Measurements from ENCODE around the gene NDUFS5. TPM values are rescaled to one million over a fixed set of nuclear protein-coding genes. Genes with fewer than 3 reads are reported as not detected.

NDUFS5 gene
- total RNA-seq, 1 donor from 2014 or later: 212 TPM

- Mint-ChIP-seq H3K9me3 (no peaks in the 10 kb centered on the region), H3K36me3 (no peaks in the 10 kb centered on the region), H3K4me3 (peak overlapping the region; percentile 87), H3K4me1 (ENCODE audit: unreplicated experiment) (peaks cover 27% of the 10 kb centered on the region), H3K27ac (no peak overlapping the region), H3K27me3 (peaks cover 55% of the 10 kb centered on the region)
- TF ChIP-seq, protein P1, sequence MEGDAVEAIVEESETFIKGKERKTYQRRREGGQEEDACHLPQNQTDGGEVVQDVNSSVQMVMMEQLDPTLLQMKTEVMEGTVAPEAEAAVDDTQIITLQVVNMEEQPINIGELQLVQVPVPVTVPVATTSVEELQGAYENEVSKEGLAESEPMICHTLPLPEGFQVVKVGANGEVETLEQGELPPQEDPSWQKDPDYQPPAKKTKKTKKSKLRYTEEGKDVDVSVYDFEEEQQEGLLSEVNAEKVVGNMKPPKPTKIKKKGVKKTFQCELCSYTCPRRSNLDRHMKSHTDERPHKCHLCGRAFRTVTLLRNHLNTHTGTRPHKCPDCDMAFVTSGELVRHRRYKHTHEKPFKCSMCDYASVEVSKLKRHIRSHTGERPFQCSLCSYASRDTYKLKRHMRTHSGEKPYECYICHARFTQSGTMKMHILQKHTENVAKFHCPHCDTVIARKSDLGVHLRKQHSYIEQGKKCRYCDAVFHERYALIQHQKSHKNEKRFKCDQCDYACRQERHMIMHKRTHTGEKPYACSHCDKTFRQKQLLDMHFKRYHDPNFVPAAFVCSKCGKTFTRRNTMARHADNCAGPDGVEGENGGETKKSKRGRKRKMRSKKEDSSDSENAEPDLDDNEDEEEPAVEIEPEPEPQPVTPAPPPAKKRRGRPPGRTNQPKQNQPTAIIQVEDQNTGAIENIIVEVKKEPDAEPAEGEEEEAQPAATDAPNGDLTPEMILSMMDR (conservative IDR thresholded peaks at IDR 0.05): no peak
- DNase-seq (ENCODE audit: extremely low spot score, unreplicated experiment): no peak
Observed at GRCh38 chr1:39082010-39082799, 56.1 kb downstream of the NDUFS5 start.

GRCh38 chr1:39082811-39083576 lies 56.8 kb downstream of the NDUFS5 start:
- no peak overlapping the region for H3K27ac Mint-ChIP-seq
- H3K36me3 Mint-ChIP-seq: no peaks in the 10 kb centered on the region
- no peak for DNase-seq (ENCODE audit: extremely low spot score, unreplicated experiment)
- H3K27me3 Mint-ChIP-seq: peaks cover 55% of the 10 kb centered on the region
- TF ChIP-seq, protein P1 (conservative IDR thresholded peaks at IDR 0.05): no peak
- H3K9me3 Mint-ChIP-seq: no peaks in the 10 kb centered on the region
- H3K4me1 Mint-ChIP-seq (ENCODE audit: unreplicated experiment): peaks cover 28% of the 10 kb centered on the region
- H3K4me3 Mint-ChIP-seq: peak overlapping the region; percentile 87

DNA sequence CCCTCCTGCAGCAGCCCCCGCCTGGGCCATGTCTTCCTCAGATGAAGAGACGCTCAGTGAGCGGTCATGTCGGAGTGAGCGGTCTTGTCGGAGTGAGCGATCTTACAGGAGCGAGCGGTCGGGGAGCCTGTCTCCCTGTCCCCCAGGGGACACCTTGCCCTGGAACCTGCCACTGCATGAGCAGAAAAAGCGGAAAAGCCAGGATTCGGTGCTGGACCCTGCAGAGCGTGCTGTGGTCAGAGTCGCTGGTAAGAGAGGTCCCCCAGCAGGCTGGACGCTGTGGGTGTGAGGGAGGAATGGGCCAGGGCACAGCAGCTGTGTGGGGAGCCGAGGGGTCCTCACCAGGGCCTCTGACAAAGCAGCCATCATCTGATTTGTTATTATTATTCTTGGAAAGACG lies 58.0 kb downstream of the NDUFS5 start:
- Mint-ChIP-seq H3K36me3 (no peaks in the 10 kb centered on the region), H3K4me3 (no peak overlapping the region), H3K9me3 (no peaks in the 10 kb centered on the region), H3K27me3 (peaks cover 55% of the 10 kb centered on the region), H3K4me1 (ENCODE audit: unreplicated experiment) (peaks cover 28% of the 10 kb centered on the region), H3K27ac (no peak overlapping the region)
- TF ChIP-seq, protein P1 (conservative IDR thresholded peaks at IDR 0.05): no peak
- DNase-seq (ENCODE audit: extremely low spot score, unreplicated experiment): no peak

Other genes starting within 250 kb of the NDUFS5 start
- gene RRAGC, start 166.6 kb upstream of the NDUFS5 start, total RNA-seq (ENCODE audit: low replicate concordance): 25.3 and 26.1 TPM in 2 replicates
- gene MYCBP, start 153.0 kb upstream of the NDUFS5 start, total RNA-seq (ENCODE audit: low replicate concordance): 20.0 and 29.6 TPM in 2 replicates
- gene GJA9, start 144.8 kb upstream of the NDUFS5 start, total RNA-seq (ENCODE audit: low replicate concordance): not detected in 2 replicates
- gene RHBDL2, start 84.5 kb upstream of the NDUFS5 start, total RNA-seq (ENCODE audit: low replicate concordance): 0.80 and 1.2 TPM in 2 replicates
- gene AKIRIN1, start 35.1 kb upstream of the NDUFS5 start, total RNA-seq (ENCODE audit: low replicate concordance): 67.4 and 73.0 TPM in 2 replicates
- gene MACF1, start 178.3 kb downstream of the NDUFS5 start, total RNA-seq (ENCODE audit: low replicate concordance): 160 and 201 TPM in 2 replicates